DMS153 treated with DMSO at 0.1 percent for 48 hours (cell line): Measurements from ENCODE around the gene CNTLN.
A peak's percentile ranks its signal among the peaks of the same experiment; 100 is the strongest.
"Not testable (repeated sequence)": the region's sequence is repeated elsewhere in the genome, so short reads cannot be mapped to it uniquely, and the experiment has no call there.

Experiments
- DNase-seq: peaks from one replicate; lab custom pipeline; 2025; ENCODE audit not compliant: unreplicated experiment; lab: John Stamatoyannopoulos, UW

The CNTLN gene

DNA sequence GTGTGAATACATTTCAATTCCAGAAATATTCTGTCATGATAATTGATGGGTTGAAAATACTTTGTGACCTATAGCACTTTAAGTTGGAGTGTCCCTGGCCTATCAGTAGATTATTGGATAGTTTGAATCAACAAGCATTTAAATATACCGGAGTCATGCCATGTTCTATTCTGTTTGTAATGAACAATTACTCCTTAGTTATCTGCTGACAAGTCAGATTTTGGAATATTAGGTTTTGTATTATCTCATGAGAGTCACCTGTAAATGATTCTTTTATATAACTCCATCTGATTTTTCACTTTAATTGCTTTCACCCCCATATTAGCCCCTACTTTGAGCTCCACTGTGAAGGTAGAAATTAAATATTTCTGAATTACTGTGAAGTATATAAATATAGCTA lies 351.6 kb downstream of the CNTLN start:
- DNase-seq = no peak

- no peak for DNase-seq
Observed at GRCh38 chr9:17487467-17487866, 352.6 kb downstream of the CNTLN start.

GRCh38 chr9:17488662-17489061 lies 353.8 kb downstream of the CNTLN start:
- DNase-seq = no peak

GRCh38 chr9:17490110-17490509 lies 355.3 kb downstream of the CNTLN start:
- DNase-seq = no peak

DNA sequence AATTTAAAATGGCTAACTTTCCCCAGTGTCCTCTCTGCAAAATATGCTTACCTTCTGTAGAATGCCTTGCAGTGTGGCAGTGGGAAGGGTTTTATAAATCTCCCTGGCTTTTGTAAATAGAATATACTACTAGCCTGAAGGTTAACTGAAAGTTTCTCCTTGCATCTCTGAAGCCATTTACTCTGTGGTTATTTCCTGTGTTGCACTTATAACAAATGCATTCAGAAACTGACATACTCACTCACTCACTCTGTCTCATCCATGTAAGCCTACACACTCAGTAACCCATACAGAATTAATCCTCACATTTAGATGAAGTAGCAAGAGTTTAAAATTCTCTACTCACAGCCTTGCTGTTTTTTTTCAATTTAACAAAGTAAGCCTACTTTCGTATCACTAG lies 356.9 kb downstream of the CNTLN start:
- DNase-seq = no peak

DNA sequence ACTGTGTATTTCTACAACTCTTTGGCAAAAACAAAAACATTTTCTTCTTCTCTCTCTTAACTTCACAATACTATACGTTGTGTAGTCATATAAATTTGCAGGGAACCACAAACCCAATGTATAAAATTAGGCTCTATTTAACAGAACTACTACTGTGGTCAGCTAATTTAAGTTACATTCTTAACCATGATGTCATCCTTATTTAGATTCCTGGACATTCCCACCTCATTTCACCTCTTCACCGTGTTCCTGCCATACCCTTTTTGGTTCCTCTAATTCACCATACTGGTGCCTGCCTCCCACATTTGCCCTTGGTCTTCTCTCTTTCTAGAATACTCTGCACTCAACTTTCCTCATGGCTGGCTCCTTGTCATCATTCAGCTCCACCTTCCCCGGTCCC lies 368.4 kb downstream of the CNTLN start:
- no peak for DNase-seq

- DNase-seq = no peak
Observed at GRCh38 chr9:17509151-17509550, 374.3 kb downstream of the CNTLN start.

DNA sequence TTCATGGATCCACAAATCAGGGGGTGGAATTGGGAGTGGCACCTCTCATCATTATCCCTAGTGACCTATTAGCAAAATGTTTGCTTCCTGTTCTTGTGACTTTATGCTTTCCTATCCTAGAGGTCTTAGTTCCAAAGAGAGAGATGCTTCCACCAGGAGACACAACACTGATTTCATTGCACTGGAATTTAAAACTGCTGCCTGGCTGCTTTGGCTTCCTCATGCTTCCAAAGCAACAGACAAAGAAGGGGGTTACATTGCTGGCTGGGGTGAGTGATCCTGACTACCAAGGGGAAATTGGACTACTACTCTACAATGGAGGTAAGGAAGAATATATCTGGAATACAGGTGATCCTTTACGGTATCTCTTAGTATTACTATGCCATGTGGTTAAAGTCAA lies 374.9 kb downstream of the CNTLN start:
- DNase-seq = no peak

DNA sequence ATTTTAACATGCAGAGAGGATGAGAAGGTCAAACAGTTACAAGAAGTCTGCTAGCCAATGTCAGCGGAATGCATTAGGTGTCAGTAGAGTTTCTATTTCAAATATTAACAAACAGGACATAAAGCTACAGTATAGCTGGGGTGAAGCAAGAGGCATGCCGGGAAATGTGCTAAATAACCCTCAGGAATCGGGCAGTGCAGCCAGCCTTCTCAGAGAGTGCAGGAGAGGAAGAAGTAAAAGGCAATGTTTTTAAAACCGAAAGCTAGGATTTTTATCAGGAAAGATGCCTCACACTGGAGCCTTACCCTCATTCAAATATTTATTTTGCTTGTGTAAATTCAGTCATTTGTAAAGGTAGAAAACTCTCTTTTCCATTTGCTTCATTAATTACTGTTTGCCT lies 384.9 kb downstream of the CNTLN start:
- DNase-seq = no peak

- DNase-seq = peak; percentile 24
Observed at GRCh38 chr9:17520268-17521064, 385.6 kb downstream of the CNTLN start.

- DNase-seq = no peak
Observed at GRCh38 chr9:17521100-17521855, 386.4 kb downstream of the CNTLN start.

GRCh38 chr9:17526726-17527125 lies 391.9 kb downstream of the CNTLN start:
- not testable (repeated sequence) for DNase-seq

- peak; percentile 51 for DNase-seq
Observed at GRCh38 chr9:17528859-17529258, 394.0 kb downstream of the CNTLN start.

- DNase-seq = peak; percentile 32
Observed at GRCh38 chr9:17531642-17532254, 396.9 kb downstream of the CNTLN start.

GRCh38 chr9:17532461-17532860 lies 397.6 kb downstream of the CNTLN start:
- no peak for DNase-seq

DNA sequence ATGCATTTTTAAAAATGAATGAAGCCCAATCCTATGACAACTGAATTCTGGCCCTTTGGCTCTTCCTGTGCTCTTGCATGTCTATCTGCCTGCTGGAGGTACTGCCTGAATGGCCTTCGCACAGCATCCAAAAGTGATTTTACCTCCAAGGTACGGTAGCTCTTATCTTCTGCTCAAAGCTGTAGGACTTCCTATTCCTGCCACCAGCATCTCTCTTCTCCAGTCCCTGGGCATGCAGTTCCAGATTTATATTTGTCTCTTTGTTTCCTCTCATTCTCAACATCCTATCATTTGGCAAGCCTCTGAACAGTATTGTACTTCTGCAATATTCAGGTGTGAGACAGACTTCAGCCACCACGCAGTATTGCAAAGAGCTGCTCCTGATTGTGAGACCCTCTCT lies 400.3 kb downstream of the CNTLN start:
- no peak for DNase-seq

- no peak for DNase-seq
Observed at GRCh38 chr9:17536027-17536426, 401.2 kb downstream of the CNTLN start.

- no peak for DNase-seq
Observed at GRCh38 chr9:17551023-17551422, 416.2 kb downstream of the CNTLN start.
